SK-N-SH (cell line): ENCODE results near the gene KANK3.

ENCODE experiments used
- CTCF ChIP-seq: fragments of 200-600 bp; sonication (generic); IDR thresholded peaks from 2 replicates; pipeline ENCODE4 v1.6.1; 2017; ENCODE audit warnings: antibody characterized with exemption, mild to moderate bottlenecking, moderate library complexity
- GATA2 ChIP-seq: sonication (generic); formaldehyde crosslinking; IDR thresholded peaks from 2 replicates; pipeline ENCODE4 v1.5.0; 2020; ENCODE audit warnings: mild to moderate bottlenecking, missing genetic modification reagents
- IRF3 ChIP-seq: fragments of 150-350 bp; IDR thresholded peaks from 2 replicates; pipeline ENCODE4 v1.6.1; 2016; ENCODE audit warnings: mild to moderate bottlenecking, low read depth, low read length
- POLR2AphosphoS5 ChIP-seq: IDR thresholded peaks from 2 replicates; pipeline ENCODE4 v1.6.1; 2012; ENCODE audit warnings: low read depth, low read length
- TAF1 ChIP-seq: IDR thresholded peaks from 2 replicates; pipeline ENCODE4 v1.6.1; 2012; ENCODE audit warnings: low read depth, mild to moderate bottlenecking, low read length, moderate library complexity, borderline replicate concordance
- USF2 ChIP-seq: fragments of 150-350 bp; IDR thresholded peaks from 2 replicates; pipeline ENCODE4 v1.6.1; 2017; ENCODE audit warnings: antibody characterized with exemption, low read length, low read depth, borderline replicate concordance

GRCh38 chr19:8302734-8303133 lies 40.3 kb downstream of the KANK3 start:
- no peak for TF ChIP-seq IRF3
- TF ChIP-seq CTCF, result no peak
- TF ChIP-seq TAF1, result no peak
- TF ChIP-seq GATA2 (CRISPR knock-in tag), result no peak
- TF ChIP-seq POLR2AphosphoS5, result no peak
- no peak for TF ChIP-seq USF2
